Esophagus (tissue), 2 donors: ENCODE results near the gene AVP. TPM values are rescaled to one million over a fixed set of nuclear protein-coding genes. Genes with fewer than 3 reads are reported as not detected.

Experiments used
- H3K27ac ChIP-seq, 2 donors: one replicate each; pipeline ENCODE4 v1.5.1; 2013; ENCODE audit warnings: low read depth in 2 of 2, mild to moderate bottlenecking in 2 of 2, inconsistent platforms in 1 of 2, low read length in 1 of 2, moderate library complexity in 1 of 2
- H3K27me3 ChIP-seq, 2 donors: one replicate each; pipeline ENCODE4 v1.6.1; 2013; ENCODE audit warnings: low read length in 2 of 2, control low read depth in 1 of 2, mild to moderate bottlenecking in 1 of 2; ENCODE audit not compliant: insufficient read depth in 2 of 2, control insufficient read depth in 1 of 2
- H3K36me3 ChIP-seq, 2 donors: one replicate each; pipeline ENCODE4 v1.6.1; 2013; ENCODE audit warnings: low read length in 1 of 2; ENCODE audit not compliant: control insufficient read depth in 2 of 2, insufficient read depth in 2 of 2
- H3K4me1 ChIP-seq, 2 donors: one replicate each; pipeline ENCODE4 v1.6.1; 2013; ENCODE audit warnings: low read length in 1 of 2; ENCODE audit not compliant: control insufficient read depth in 2 of 2, insufficient read depth in 2 of 2
- H3K4me3 ChIP-seq, 2 donors: one replicate each; pipeline ENCODE4 v1.5.1; 2013; ENCODE audit warnings: low read length in 2 of 2, mild to moderate bottlenecking in 2 of 2, low read depth in 1 of 2, moderate library complexity in 1 of 2
- H3K9me3 ChIP-seq, 2 donors: one replicate each; pipeline ENCODE4 v1.6.1; 2013; ENCODE audit warnings: mild to moderate bottlenecking in 2 of 2, low read depth in 1 of 2, low read length in 1 of 2, moderate library complexity in 1 of 2; ENCODE audit not compliant: control insufficient read depth in 2 of 2, insufficient read depth in 1 of 2
- WGBS, 2 donors: extraction: QIAGEN DNeasy Blood & Tissue Kit; methylation state at CpG; one replicate each; pipeline ENCODE4 v1.1.7; 2013; 5-methylcytosine and 5-hydroxymethylcytosine counted together
- polyA plus RNA-seq, 2 donors: library from polyadenylated mRNA; stranded (reverse); fragments of 200-250 nt; gene quantifications; one replicate each; pipeline ENCODE4 v1.2.3, GENCODE V29; 2013
- donor health status: healthy with polysubstance abuse.
- donor health status: Bipolar disorder and iron deficiency.

Gene AVP
- polyA plus RNA-seq, 2 donors = not detected

DNA sequence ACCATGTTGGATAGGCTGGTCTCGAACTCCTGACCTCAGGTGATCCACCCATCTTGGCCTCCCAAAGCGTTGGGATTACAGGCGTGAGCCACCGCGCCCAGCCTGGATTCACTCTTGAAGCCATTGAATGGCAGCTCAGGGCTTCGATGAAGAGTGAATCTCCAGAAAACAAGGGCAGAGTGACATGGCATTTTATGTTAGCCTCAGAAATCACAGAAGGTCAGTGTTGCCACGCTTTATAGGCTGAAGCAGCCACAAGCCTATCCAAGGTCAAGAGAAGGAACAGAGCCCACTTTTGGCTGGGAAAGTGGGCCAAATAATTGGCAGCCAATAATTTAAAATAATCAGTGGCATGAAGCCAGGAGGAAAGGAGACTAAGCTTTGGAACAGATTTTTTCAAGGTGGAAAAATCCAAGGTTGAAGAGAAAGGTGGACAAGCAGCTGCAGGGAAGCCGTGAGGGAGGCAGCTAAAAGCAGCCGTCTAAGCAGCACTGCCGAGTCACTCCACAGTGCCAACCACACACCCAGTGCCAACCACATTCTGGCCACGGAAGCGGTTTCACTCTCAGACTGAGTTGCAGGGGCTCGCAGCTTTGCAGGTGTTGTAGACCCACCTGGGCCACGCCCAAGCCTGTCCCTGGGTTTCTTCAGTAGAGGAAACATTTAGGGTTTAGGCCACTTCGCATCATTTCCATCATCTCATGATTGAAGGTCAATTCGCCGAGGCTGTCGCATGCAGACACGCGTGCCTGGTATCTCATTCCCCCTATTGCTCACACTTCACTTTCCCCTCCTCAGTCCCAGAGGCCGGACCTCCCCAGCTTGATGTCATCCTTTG lies 17.4 kb upstream of the AVP start:
- Histone ChIP-seq H3K9me3 (no peaks in the 10 kb centered on the region), H3K27me3 (no peaks in the 10 kb centered on the region), H3K4me3 (no peak overlapping the region), H3K27ac (no peak overlapping the region), H3K36me3 (peaks cover 0 to 3% of the 10 kb centered on the region in 2 donors), H3K4me1 (peaks cover 0 to 2% of the 10 kb centered on the region in 2 donors)
- 78 to 81% methylated on average over 21 of the region's 21 CpGs for WGBS, 2 donors

DNA sequence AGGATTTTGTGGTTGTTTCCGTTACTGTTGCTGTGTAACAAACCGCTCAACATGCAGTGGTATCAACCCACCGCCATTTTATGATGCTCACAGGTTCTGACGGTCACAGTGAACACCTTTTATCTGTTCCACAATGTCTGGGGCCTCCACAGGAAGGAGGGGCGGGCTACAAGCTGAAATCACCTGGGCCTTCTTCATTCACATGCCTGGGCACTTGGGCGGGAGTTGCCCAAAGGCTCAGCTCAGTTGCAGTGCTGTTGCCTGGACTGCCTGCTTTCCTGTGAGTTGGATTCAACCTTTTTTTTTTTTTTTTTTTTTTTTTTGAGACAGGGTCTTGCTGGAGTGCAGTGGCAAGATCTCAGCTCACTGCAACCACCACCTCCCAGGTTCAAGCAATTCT lies 16.7 kb upstream of the AVP start:
- no peak overlapping the region for H3K4me3 ChIP-seq
- no peaks in the 10 kb centered on the region for H3K4me1 ChIP-seq
- H3K27me3 ChIP-seq = no peaks in the 10 kb centered on the region
- no peaks in the 10 kb centered on the region for H3K9me3 ChIP-seq
- H3K27ac ChIP-seq = no peak overlapping the region
- WGBS, 2 donors = 91 to 95% methylated on average over 6 of the region's 6 CpGs
- H3K36me3 ChIP-seq = no peaks in the 10 kb centered on the region

DNA sequence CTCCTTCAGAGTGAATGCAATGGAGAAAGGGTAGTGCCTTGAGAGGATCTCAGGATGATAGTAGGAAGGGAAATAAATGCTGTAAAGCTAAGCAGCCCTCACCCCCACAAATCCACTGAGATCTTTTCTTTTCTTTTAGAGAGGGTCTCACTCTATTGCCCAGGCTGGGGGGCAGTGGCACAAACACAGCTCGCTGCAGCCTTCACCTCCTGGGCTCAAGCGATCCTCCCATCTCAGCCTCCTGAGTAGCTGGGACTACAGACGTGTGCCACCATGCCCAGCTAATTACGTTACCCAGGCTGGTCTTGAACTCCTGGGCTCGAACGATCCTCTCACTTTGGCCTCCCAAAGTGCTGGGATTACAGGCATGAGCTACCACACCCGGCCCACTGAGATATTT lies 16.0 kb upstream of the AVP start:
- Histone ChIP-seq H3K4me3 (no peak overlapping the region), H3K36me3 (no peaks in the 10 kb centered on the region), H3K9me3 (no peaks in the 10 kb centered on the region), H3K4me1 (no peaks in the 10 kb centered on the region), H3K27me3 (no peaks in the 10 kb centered on the region), H3K27ac (no peak overlapping the region)
- 91 to 94% methylated on average over 7 of the region's 7 CpGs for WGBS, 2 donors

DNA sequence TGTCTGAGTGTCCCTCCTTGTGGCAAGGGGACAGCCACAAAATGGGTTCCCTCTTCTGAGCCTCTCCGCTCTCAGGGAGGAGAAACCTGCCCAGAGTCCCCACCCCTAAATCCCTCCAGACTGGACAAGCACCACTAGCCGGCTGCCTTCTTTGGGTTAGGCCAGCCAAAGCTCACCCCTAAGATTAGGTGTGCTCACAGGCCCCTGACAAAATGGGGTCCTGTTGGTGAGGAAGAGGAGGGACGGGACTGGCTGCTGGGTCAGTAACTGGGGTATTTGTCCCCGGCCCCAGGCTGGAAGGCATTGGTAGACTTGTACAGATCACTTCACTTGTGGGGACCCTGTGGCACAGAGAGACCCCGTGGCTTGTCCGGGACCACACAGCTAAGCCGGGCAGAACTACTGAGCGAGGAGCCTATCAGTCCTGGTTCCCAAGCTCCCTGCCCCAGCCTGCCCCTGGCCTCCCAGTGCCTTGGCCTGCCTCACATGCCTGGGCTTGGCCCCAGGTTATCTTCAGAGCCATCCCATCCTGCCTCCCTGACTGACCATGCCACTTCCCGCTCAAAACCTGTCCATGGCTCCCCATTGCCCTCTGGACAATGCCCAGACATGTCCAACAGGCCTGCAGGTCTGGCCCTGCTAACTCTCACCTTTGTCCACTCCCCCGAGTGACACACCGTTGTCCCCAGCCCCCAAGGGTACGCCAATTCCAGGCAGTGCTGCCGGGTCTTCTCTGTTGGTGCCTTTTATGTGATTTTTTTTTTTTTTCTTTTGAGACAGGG lies 10.5 kb upstream of the AVP start:
- Histone ChIP-seq H3K27ac (no peak overlapping the region), H3K9me3 (no peaks in the 10 kb centered on the region), H3K4me1 (peaks cover 0 to 7% of the 10 kb centered on the region in 2 donors), H3K4me3 (no peak overlapping the region), H3K27me3 (peaks cover 0 to 6% of the 10 kb centered on the region in 2 donors), H3K36me3 (no peaks in the 10 kb centered on the region)
- 82 to 86% methylated on average over 12 to 13 of the region's 13 CpGs for WGBS, 2 donors

DNA sequence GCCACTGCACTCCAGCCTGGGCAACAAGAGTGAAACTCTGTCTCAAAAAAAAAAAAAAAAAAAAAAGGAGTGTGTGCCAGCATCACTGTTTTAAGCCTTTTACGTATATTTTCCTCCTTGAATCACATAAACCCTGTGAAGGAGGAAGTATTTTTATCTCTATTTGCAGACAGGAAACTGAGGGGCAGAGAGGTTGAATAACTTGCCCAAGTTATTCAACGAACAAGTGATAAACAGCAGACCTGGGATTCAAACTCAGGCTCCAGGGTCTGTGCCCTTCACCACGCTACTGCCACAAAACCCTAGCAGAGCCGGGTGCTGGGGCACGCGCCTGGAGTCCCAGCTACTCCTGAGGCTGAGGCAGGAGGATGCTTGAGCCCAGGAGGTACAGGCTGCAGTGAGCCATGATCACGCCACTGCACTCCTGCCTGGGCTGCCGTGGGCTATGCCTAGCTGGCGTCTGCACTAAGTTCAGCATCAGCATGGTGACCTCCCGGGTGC lies 9.4 kb upstream of the AVP start:
- no peaks in the 10 kb centered on the region for H3K9me3 ChIP-seq
- H3K27ac ChIP-seq = no peak overlapping the region
- peaks cover 0 to 7% of the 10 kb centered on the region in 2 donors for H3K4me1 ChIP-seq
- peaks cover 0 to 6% of the 10 kb centered on the region in 2 donors for H3K27me3 ChIP-seq
- no peaks in the 10 kb centered on the region for H3K36me3 ChIP-seq
- 65 to 68% methylated on average over 10 of the region's 10 CpGs for WGBS, 2 donors
- H3K4me3 ChIP-seq = no peak overlapping the region

DNA sequence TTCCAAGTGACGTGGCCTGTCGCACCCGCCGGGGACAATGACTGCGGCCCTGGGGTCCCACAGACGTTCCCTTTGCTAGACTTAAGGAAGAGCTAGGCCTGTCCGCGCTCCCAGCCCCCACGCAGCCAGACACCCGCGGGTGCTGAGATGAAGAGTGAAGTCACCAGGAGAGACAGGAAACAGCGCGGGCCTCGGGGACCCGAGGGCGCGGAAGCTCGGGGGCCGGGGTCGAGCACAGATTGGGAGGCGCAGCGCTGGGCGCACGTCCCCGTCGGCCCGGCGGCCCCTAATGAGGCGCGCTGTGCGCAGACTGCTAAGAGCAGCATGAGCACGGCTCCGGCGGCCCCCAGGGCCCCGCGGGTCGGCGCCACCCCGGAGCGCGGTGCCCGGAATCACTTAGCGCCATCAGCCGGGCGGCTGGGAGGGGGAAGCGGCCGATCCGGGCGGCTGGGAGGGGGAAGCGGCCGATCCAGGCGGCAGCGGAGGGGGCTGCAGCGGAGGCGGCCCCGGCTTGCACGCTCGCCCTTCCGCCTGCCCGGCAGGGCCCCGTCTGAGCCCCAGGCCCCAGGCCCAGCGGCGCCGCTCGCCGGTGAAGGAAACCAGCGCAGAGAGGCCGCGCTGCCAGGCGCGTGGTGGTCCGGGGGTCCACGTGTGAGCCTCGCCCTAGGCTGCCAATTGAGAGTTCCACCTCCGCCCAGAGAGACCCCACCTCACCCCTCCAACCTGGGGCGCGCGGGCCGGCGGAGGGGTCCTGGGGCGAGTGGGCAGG lies 8.3 kb upstream of the AVP start:
- peaks cover 0 to 6% of the 10 kb centered on the region in 2 donors for H3K27me3 ChIP-seq
- H3K36me3 ChIP-seq = no peaks in the 10 kb centered on the region
- H3K4me1 ChIP-seq = peaks cover 0 to 7% of the 10 kb centered on the region in 2 donors
- no peak overlapping the region for H3K27ac ChIP-seq
- peak overlapping the region; percentile 29 to 32 for H3K4me3 ChIP-seq
- no peaks in the 10 kb centered on the region for H3K9me3 ChIP-seq
- WGBS, 2 donors = 12 to 13% methylated on average over 54 to 81 of the region's 81 CpGs

DNA sequence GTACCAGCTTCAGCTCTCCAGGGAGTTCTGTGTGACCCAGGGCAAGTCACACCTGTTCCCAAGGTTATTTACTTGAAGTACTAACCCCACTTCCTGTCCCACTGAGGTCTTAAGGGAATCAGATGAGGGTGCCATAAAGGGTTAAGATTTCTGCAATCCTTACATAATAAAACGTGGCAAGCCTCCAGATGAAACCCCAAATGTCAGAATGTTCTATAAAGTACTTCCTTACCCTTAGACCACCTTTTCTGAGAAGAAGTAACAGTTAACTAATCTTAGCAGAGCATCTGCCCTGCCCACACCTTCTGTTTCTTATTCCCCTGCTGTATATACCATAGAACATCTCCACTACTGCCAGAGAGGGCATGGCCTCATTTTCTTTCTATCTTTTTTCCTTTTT lies 6.0 kb upstream of the AVP start:
- Histone ChIP-seq H3K27ac (no peak overlapping the region), H3K4me3 (no peak overlapping the region), H3K36me3 (no peaks in the 10 kb centered on the region), H3K9me3 (no peaks in the 10 kb centered on the region), H3K27me3 (peaks cover 0 to 6% of the 10 kb centered on the region in 2 donors), H3K4me1 (peaks cover 0 to 7% of the 10 kb centered on the region in 2 donors)
- 0 to 11% methylated on average over 1 of the region's 1 CpG for WGBS, 2 donors

DNA sequence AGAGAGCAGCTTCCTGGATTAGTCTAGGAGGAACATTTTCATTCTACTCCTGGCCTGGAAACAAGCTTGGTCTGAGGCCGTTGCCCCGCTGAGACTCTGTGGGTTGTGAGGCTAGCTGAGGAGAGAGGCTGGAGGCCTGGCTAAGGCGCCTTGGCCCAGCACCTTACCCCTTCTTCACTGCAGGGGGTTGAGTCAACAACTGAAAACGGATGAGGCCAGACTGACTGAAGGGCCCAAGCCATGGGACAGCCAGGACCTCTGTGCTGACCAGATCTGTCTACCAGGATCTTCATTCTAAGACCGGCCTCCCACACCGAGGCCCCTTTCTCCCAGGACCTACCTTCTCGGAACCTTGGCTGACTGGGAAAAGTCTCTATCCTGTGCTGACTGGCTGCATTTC lies 3.5 kb upstream of the AVP start:
- Histone ChIP-seq H3K4me3 (no peak overlapping the region), H3K36me3 (no peaks in the 10 kb centered on the region), H3K9me3 (peaks cover 0 to 3% of the 10 kb centered on the region in 2 donors), H3K27ac (no peak overlapping the region), H3K27me3 (peaks cover 0 to 13% of the 10 kb centered on the region in 2 donors), H3K4me1 (peaks cover 3 to 6% of the 10 kb centered on the region in 2 donors)
- 85 to 87% methylated on average over 7 of the region's 7 CpGs for WGBS, 2 donors

DNA sequence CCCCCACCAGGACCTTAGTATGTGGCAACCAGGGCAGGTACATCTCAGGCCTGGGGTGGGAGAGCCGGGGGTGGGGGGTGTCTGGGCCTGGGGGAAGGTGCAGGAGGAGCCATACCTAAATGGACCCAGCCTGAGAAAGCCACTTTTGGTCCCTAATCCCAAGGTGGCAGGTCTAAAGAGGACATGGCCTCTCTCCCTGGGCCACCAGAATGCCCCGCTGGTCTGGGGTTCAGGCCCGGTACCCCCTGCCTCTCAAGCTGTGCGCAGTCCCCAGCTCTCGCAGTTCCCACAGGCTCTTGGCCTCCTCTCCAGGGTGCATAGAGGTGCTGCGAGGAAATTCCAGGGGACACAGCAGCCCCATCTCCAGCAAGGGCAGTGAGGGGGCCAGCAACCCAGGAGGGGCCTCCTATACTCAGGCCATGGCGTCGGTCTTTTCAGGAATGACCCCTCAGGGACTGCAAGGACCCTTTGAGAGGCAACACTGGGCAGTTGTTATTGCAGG lies 1.1 kb upstream of the AVP start:
- Histone ChIP-seq H3K4me3 (no peak overlapping the region), H3K4me1 (peaks cover 2 to 10% of the 10 kb centered on the region in 2 donors), H3K27me3 (peaks cover 0 to 12% of the 10 kb centered on the region in 2 donors), H3K36me3 (no peaks in the 10 kb centered on the region), H3K27ac (no peak overlapping the region), H3K9me3 (peaks cover 0 to 3% of the 10 kb centered on the region in 2 donors)
- WGBS, 2 donors = 95% methylated on average over 8 of the region's 8 CpGs
